GM23248 (cell line): ENCODE measurements around the gene WDFY1. TPM values are rescaled to one million over a fixed set of nuclear protein-coding genes. Genes with fewer than 3 reads are reported as not detected.

ENCODE experiments used
- DNase-seq: peaks from one replicate; pipeline ENCODE4 v3.0.0-alpha.2; 2015
- H2AFZ ChIP-seq: fragments of 200-600 bp; sonication (generic); 2 replicates; pipeline ENCODE4 v1.6.1; 2016; ENCODE audit warnings: antibody characterized with exemption
- H3F3A ChIP-seq: fragments of 200-600 bp; sonication (generic); 2 replicates; pipeline ENCODE4 v1.6.1; 2016; ENCODE audit warnings: mild to moderate bottlenecking, antibody characterized with exemption, mixed run types; ENCODE audit not compliant: insufficient read depth
- H3K27ac ChIP-seq: fragments of 200-600 bp; sonication (generic); 2 replicates; pipeline ENCODE4 v1.5.1; 2016; ENCODE audit warnings: mild to moderate bottlenecking
- H3K27me3 ChIP-seq: fragments of 200-600 bp; sonication (generic); replicated peaks from 2 replicates; pipeline ENCODE4 v1.6.1; 2016; ENCODE audit warnings: mild to moderate bottlenecking; ENCODE audit not compliant: insufficient read depth
- H3K36me3 ChIP-seq: fragments of 200-600 bp; sonication (generic); 2 replicates; pipeline ENCODE4 v1.6.1; 2016; ENCODE audit warnings: low read depth, mild to moderate bottlenecking
- H3K4me1 ChIP-seq: fragments of 200-600 bp; sonication (generic); 2 replicates; pipeline ENCODE4 v1.6.1; 2016; ENCODE audit warnings: mild to moderate bottlenecking; ENCODE audit not compliant: insufficient read depth
- H3K4me2 ChIP-seq: fragments of 200-600 bp; sonication (generic); one replicate; pipeline ENCODE4 v1.6.1; 2016; ENCODE audit warnings: mild to moderate bottlenecking; ENCODE audit not compliant: unreplicated experiment
- H3K4me3 ChIP-seq: fragments of 200-600 bp; sonication (generic); 2 replicates; pipeline ENCODE4 v1.5.1; 2016; ENCODE audit warnings: mild to moderate bottlenecking
- H3K79me2 ChIP-seq: fragments of 200-600 bp; sonication (generic); 2 replicates; pipeline ENCODE4 v1.6.1; 2016; ENCODE audit warnings: mild to moderate bottlenecking; ENCODE audit not compliant: insufficient read depth
- H3K9ac ChIP-seq: fragments of 200-600 bp; sonication (generic); 2 replicates; pipeline ENCODE4 v1.6.1; 2016; ENCODE audit warnings: mild to moderate bottlenecking
- H3K9me2 ChIP-seq: fragments of 200-600 bp; sonication (generic); 2 replicates; pipeline ENCODE4 v1.6.1; 2016; ENCODE audit warnings: mixed run types, mild to moderate bottlenecking, moderate library complexity; ENCODE audit not compliant: insufficient read depth
- H3K9me3 ChIP-seq: fragments of 200-600 bp; sonication (generic); one replicate; pipeline ENCODE4 v1.6.1; 2017; ENCODE audit warnings: low read depth
- H4K20me1 ChIP-seq: fragments of 200-600 bp; sonication (generic); 2 replicates; pipeline ENCODE4 v1.6.0; 2016; ENCODE audit not compliant: insufficient read depth
- EZH2 ChIP-seq: fragments of 200-600 bp; sonication (generic); IDR thresholded peaks from 2 replicates; pipeline ENCODE4 v1.6.1; 2018; ENCODE audit warnings: antibody characterized with exemption, mild to moderate bottlenecking; ENCODE audit not compliant: insufficient read depth, poor library complexity, severe bottlenecking
- EZH2phosphoT487 ChIP-seq: fragments of 200-600 bp; sonication (generic); IDR thresholded peaks from 2 replicates; pipeline ENCODE4 v1.6.1; 2018; ENCODE audit warnings: antibody characterized with exemption, moderate library complexity, mild to moderate bottlenecking, low read depth; ENCODE audit not compliant: insufficient read depth
- WGBS, 2 experiments: methylation state at CpG; one replicate each; pipeline ENCODE4 v1.1.6; 2015 to 2017; ENCODE audit warnings: low lambda C conversion rate in 2 of 2, low coverage in 1 of 2; ENCODE audit errors: missing lambda C conversion rate in 2 of 2; 5-methylcytosine and 5-hydroxymethylcytosine counted together
- in situ Hi-C: fragments of 300-500 bp; cut with MboI; formaldehyde crosslinking; loops from 2 replicates; pipeline ENCODE4 v1.15.0; 2020
- polyA plus RNA-seq: library from polyadenylated mRNA; unstranded; fragments of >200 nt; fragmentation: Nextera tagmentation; extraction: Ambion mirVana; gene quantifications from 2 replicates; pipeline ENCODE4 v1.2.1, GENCODE V29; 2016
- total RNA-seq: library from RNA; depleted of rRNA; stranded (reverse); fragments of >200 nt; shearing (Covaris generic); gene quantifications from 2 replicates; pipeline ENCODE4 v1.2.3, GENCODE V29; 2014

Gene WDFY1
- total and polyA plus RNA-seq, 2 experiments from 2014 or later: 65.1 to 81.2 TPM

DNA sequence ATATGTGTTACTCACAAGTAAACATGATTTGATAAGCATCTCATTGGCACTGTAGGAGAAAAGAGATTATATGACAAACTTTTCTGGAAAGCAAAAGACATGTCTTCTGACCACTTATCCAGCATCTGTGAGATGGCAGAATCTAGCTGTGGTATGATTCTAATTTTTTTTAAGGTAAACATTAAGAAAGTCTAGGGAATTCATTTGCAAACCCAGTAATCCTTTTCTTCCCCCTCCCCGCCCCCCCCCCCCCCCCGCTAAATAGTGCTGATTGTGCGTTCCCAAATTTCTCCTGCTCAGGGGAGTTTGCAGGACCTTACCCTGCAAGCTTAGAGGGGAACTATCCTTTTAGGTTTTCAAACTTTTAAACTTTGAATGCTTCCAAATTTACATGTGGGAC lies 24.2 kb upstream of the WDFY1 start:
- H4K20me1 ChIP-seq: no peaks in the 10 kb centered on the region

DNA sequence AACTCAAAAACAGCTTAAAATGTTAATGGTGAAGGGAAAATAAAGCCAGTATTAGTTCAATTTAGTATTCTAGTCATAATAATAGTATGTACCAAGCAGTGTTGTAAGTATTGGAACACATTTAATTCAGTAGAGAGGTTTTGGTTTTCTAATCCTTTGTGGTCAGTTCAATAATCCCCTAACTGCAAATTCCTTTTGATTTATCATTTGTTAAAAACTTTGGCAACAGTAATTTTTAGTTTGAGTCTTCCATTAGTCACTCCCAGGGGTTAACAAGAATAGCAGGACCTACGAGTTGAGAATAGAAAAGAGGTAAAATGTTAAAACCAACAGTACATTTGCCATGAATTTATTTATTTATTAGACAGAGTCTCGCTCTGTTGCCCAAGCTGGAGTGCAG lies 22.8 kb upstream of the WDFY1 start:
- H3K4me3 ChIP-seq: no peak overlapping the region
- H3K4me2 ChIP-seq: peak overlapping the region; percentile 11
- peaks cover 25% of the 10 kb centered on the region for H3K79me2 ChIP-seq
- H3K4me1 ChIP-seq: peaks cover 16% of the 10 kb centered on the region
- no peaks in the 10 kb centered on the region for H4K20me1 ChIP-seq
- peaks cover 29% of the 10 kb centered on the region for H3K36me3 ChIP-seq
- H3F3A ChIP-seq: peaks cover 85% of the 10 kb centered on the region
- no peak overlapping the region for H2AFZ ChIP-seq
- no peak for TF ChIP-seq EZH2phosphoT487
- no peak for TF ChIP-seq EZH2
- peak overlapping the region; percentile 28; the same call in 1 of the 2 replicates for H3K27ac ChIP-seq
- no peaks in the 10 kb centered on the region for H3K9me3 ChIP-seq
- no peaks in the 10 kb centered on the region for H3K27me3 ChIP-seq
- in situ Hi-C loops: no loop called here
- 51 to 54% methylated on average over 2 of the region's 2 CpGs for WGBS, 2 experiments
- 0 out of 2 replicates have a peak overlapping the region, but pooled peaks have one; percentile 0 for H3K9ac ChIP-seq
- H3K9me2 ChIP-seq: no peaks in the 10 kb centered on the region
- DNase-seq: peak; percentile 71

More for the DNA sequence above, 24.2 kb upstream of the WDFY1 start:
- Histone ChIP-seq H2AFZ (no peak overlapping the region), H3K27me3 (no peaks in the 10 kb centered on the region), H3K9me3 (no peaks in the 10 kb centered on the region), H3K4me2 (no peak overlapping the region), H3F3A (peaks cover 92% of the 10 kb centered on the region), H3K79me2 (peaks cover 12% of the 10 kb centered on the region), H3K4me3 (no peak overlapping the region), H3K4me1 (peaks cover 16% of the 10 kb centered on the region), H3K9ac (no peak overlapping the region), H3K36me3 (peaks cover 34% of the 10 kb centered on the region), H3K9me2 (no peaks in the 10 kb centered on the region), H3K27ac (peak overlapping the region; percentile 76)
- TF ChIP-seq EZH2phosphoT487 (no peak), EZH2 (no peak)
- WGBS, 2 experiments: 50 to 53% methylated on average over 1 to 3 of the region's 3 CpGs
- peak; percentile 48 for DNase-seq
- in situ Hi-C loops: no loop called here

DNA sequence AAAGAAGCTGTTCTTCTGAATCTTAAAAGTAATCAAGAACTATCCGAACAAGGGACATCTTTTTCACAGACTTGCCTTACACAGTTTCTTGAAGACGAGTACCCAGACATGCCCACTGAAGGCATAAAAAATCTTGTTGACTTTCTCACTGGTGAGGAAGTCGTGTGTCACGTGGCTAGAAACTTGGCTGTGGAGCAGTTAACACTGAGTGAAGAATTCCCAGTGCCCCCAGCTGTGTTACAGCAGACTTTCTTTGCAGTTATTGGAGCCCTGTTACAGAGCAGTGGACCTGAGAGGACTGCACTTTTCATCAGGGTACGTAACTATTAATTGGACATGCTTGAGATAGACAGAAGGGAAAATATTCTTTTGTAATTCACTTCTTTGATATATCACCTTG lies 14.6 kb upstream of the WDFY1 start:
- H3K36me3 ChIP-seq: peaks cover 24% of the 10 kb centered on the region
- peak overlapping the region; percentile 46; the same call in 1 of the 2 replicates for H2AFZ ChIP-seq
- 37% methylated on average over 5 of the region's 5 CpGs for WGBS, 2 experiments
- H3K27me3 ChIP-seq: no peaks in the 10 kb centered on the region
- peak overlapping the region; percentile 93 for H3K4me3 ChIP-seq
- H3K4me2 ChIP-seq: peak overlapping the region; percentile 96
- peak overlapping the region; percentile 91; the same call in 1 of the 2 replicates for H3K9ac ChIP-seq
- peaks cover 25% of the 10 kb centered on the region for H3F3A ChIP-seq
- peak overlapping the region; percentile 36; the same call in 1 of the 2 replicates for H3K27ac ChIP-seq
- H3K4me1 ChIP-seq: peaks cover 39% of the 10 kb centered on the region
- H4K20me1 ChIP-seq: no peaks in the 10 kb centered on the region
- H3K9me2 ChIP-seq: no peaks in the 10 kb centered on the region
- H3K79me2 ChIP-seq: peaks cover 74% of the 10 kb centered on the region
- in situ Hi-C loops: no loop called here
- DNase-seq: peak; percentile 75
- no peak for TF ChIP-seq EZH2phosphoT487
- TF ChIP-seq EZH2: no peak
- no peaks in the 10 kb centered on the region for H3K9me3 ChIP-seq

DNA sequence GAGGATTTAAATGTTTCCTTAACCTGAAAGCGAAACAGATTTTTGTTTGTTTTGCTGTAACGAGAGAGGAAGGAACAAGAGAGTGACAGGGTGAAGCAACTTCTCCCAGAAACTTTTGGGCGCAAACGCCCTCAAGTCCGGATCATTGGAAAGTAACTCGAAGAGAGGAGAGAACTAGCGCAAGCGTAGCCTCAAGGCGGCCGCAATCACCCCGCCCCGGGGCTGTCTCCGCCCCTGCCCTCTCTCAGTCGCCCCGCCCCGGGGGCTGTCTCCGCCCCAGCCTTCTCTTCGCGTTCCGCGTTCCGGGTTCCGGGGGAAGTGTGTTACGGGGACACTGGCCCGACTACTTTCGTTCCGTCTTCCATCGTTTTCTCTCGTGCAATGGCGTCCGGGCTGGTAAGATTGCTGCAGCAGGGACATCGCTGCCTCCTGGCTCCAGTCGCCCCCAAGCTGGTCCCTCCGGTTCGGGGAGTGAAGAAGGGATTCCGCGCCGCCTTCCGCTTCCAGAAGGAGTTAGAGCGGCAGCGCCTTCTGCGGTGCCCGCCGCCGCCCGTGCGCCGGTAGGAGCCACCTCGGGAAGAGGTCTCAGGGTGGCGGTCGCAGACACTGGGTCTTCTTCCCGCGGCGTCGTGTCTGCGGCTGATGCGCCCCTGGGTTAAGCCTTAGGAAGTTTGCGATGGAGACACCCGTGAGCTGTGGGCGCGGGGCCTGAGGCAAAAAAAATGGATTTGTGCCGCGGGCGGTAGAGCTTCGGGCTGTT lies 12.1 kb upstream of the WDFY1 start, which contains the start of gene MRPL44:
Gene MRPL44, plus strand, starts transcription at position 372 of the 760 bp plus-strand sequence. Its CDS starts 10 bp downstream, at position 382.
- 0 out of 2 replicates have a peak, but pooled peaks cover 14% of the 10 kb centered on the region for H3K36me3 ChIP-seq
- peak; percentile 99 for DNase-seq
- no peaks in the 10 kb centered on the region for H3K27me3 ChIP-seq
- H3K9ac ChIP-seq: peak within 1 kb of the TSS; percentile 91
- TF ChIP-seq EZH2phosphoT487: no peak
- no peak for TF ChIP-seq EZH2
- H3K4me1 ChIP-seq: peaks cover 39% of the 10 kb centered on the region
- H3K27ac ChIP-seq: peak within 1 kb of the TSS; percentile 83
- WGBS, 2 experiments: 0 to 1% methylated on average over 61 to 65 of the region's 65 CpGs
- H3K4me2 ChIP-seq: peak within 1 kb of the TSS; percentile 96
- H2AFZ ChIP-seq: peak within 1 kb of the TSS; percentile 89
- no peaks in the 10 kb centered on the region for H3K9me3 ChIP-seq
- peak within 1 kb of the TSS; percentile 93 for H3K4me3 ChIP-seq
- H3K9me2 ChIP-seq: no peaks in the 10 kb centered on the region
- H3F3A ChIP-seq: peaks cover 14% of the 10 kb centered on the region; the same call in 1 of the 2 replicates
- H4K20me1 ChIP-seq: no peaks in the 10 kb centered on the region
- H3K79me2 ChIP-seq: peaks cover 50% of the 10 kb centered on the region
- in situ Hi-C loops: no loop called here
